DND-41 (cell line): ENCODE results near the gene TCEAL9.

Experiments used
- EZH2 ChIP-seq: IDR thresholded peaks from 3 replicates; pipeline ENCODE4 v1.6.1; 2012; ENCODE audit warnings: borderline replicate concordance, low read depth, mild to moderate bottlenecking, moderate library complexity, low read length, inconsistent platforms; ENCODE audit not compliant: severe bottlenecking
- TF ChIP-seq, protein P1 (sequence below): IDR thresholded peaks from 2 replicates; pipeline ENCODE4 v1.5.1; 2012; ENCODE audit warnings: borderline replicate concordance, low read length, moderate library complexity, mild to moderate bottlenecking; ENCODE audit not compliant: poor library complexity, severe bottlenecking; ENCODE audit errors: extremely low read depth

DNA sequence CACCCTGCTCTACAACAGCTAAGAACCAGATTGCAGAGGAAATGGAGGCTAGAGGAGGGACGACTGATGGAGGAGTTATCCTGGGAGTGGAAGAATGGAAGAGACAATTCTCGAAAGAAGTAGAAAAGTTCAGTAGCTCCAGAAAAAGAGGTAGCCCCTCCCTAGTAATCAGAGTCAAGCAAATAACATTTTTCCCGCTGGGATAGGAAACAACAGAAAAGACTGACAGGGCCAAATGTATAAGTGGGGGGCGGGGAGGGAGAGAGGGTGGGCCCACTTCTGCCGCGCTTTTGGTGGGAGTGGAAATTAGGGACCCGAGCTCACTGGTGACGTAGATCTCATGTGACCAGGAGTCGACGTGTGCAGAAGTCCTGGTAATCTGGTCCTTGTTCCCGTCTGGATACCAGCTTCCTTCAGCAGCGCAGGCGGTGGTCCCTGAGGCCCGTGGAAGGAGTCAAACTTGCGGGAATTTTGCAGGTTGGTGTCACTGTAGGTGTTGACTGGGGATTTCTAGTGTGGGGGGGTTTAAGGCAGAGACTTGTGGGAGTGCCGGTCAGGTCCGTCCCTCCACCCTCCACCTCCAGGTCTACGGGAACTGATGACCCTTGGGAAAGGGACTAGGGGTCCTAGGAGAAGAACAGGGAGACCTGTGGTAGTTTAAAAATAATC, at the start of gene TCEAL9:
- TF ChIP-seq, protein P1, sequence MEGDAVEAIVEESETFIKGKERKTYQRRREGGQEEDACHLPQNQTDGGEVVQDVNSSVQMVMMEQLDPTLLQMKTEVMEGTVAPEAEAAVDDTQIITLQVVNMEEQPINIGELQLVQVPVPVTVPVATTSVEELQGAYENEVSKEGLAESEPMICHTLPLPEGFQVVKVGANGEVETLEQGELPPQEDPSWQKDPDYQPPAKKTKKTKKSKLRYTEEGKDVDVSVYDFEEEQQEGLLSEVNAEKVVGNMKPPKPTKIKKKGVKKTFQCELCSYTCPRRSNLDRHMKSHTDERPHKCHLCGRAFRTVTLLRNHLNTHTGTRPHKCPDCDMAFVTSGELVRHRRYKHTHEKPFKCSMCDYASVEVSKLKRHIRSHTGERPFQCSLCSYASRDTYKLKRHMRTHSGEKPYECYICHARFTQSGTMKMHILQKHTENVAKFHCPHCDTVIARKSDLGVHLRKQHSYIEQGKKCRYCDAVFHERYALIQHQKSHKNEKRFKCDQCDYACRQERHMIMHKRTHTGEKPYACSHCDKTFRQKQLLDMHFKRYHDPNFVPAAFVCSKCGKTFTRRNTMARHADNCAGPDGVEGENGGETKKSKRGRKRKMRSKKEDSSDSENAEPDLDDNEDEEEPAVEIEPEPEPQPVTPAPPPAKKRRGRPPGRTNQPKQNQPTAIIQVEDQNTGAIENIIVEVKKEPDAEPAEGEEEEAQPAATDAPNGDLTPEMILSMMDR, result no peak
- no peak for TF ChIP-seq EZH2
